Dendritic cell treated with granulocyte-macrophage colony-stimulating factor and Interleukin-4, amounts not matched to agents 40 ng/mL and 50 ng/mL, for 4 days (primary cell): Measurements from ENCODE around the gene PLBD1.

ENCODE experiments used
- H3K27ac Mint-ChIP-seq: one replicate; pipeline ENCODE4 v1.8.0; 2022; ENCODE audit warnings: mild to moderate bottlenecking, mixed read lengths
- H3K27me3 Mint-ChIP-seq: one replicate; pipeline ENCODE4 v1.8.0; 2022; ENCODE audit warnings: mild to moderate bottlenecking, mixed read lengths
- H3K36me3 Mint-ChIP-seq: one replicate; pipeline ENCODE4 v1.8.0; 2022; ENCODE audit warnings: low read depth, mixed read lengths
- H3K4me1 Mint-ChIP-seq: one replicate; pipeline ENCODE4 v1.8.0; 2022; ENCODE audit warnings: low read depth, mixed read lengths
- H3K4me3 Mint-ChIP-seq: one replicate; pipeline ENCODE4 v1.8.0; 2022; ENCODE audit warnings: mild to moderate bottlenecking, moderate library complexity, mixed read lengths
- H3K9me3 Mint-ChIP-seq: one replicate; pipeline ENCODE4 v1.8.0; 2022; ENCODE audit warnings: mixed read lengths
- intact Hi-C: fragments of 100-400 bp; cut with micrococcal nuclease; formaldehyde crosslinking; loops from one replicate; pipeline ENCODE4 v1.15.0; 2022

Gene PLBD1

DNA sequence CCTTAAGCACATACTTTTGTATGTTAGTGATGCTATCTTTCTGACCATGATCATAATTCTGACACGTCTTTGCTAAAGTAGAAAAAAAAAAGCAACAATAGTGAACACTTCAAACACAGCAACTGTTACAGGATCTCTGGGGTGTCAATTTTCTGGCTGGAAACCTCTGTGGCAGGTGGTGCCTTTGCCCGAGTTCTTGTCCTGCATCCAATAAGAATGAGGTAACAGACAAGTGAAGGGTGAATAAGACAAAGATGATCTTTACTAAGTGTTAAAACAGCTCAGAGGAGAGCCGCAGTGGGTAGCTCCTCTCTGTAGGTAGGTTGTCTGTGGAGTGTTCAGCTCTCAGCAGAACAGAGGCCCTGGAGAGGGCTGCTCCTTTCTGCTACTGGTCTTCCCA is 20.9 kb upstream of the PLBD1 start:
- peak overlapping the region; percentile 32 for H3K27ac Mint-ChIP-seq
- H3K4me1 Mint-ChIP-seq, result peaks cover 6% of the 10 kb centered on the region
- no peaks in the 10 kb centered on the region for H3K36me3 Mint-ChIP-seq
- intact Hi-C loops, result no loop called here
- H3K27me3 Mint-ChIP-seq, result no peaks in the 10 kb centered on the region
- no peaks in the 10 kb centered on the region for H3K9me3 Mint-ChIP-seq
- no peak overlapping the region for H3K4me3 Mint-ChIP-seq

DNA sequence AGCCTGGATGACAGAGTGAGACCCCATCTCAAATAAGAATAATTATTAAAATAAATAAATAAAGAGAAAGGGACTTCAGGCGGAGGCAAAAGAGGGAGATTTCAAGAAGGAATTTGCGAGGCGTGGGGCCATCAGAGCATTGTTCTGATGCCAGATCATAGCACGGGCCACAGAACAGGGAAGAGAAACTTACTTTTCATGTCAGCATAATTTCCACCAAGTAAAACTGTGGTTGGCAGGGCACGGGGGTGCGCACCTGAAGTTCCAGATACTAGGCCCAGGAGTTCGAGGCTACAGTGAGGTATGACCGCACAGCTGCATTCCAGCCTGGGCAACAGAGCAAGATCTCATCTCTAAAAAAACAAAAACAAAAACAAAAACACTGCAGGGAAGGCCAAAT is 11.0 kb upstream of the PLBD1 start:
- intact Hi-C loops, result no loop called here
- H3K27ac Mint-ChIP-seq, result peak overlapping the region; percentile 25
- peaks cover 11% of the 10 kb centered on the region for H3K36me3 Mint-ChIP-seq
- no peaks in the 10 kb centered on the region for H3K9me3 Mint-ChIP-seq
- H3K27me3 Mint-ChIP-seq, result no peaks in the 10 kb centered on the region
- peaks cover 43% of the 10 kb centered on the region for H3K4me1 Mint-ChIP-seq
- H3K4me3 Mint-ChIP-seq, result no peak overlapping the region

DNA sequence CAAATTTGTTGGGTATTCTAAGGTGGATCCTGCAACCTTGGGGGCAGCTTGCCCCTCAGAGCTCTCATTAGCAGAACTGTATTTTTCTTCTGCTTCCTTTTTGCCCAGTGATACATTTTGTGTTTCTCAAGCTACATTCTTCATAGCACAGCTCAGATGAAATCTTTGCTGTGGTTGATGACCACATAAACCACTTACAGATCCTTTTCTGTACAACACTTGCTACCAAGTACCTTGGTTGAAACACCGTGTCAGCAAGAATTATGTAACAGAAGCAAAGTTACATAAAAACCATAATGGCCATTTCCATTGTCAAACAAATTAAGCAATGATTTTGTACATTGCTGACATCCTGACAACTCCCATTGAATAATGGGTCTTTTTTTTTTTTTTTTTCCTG is 9.7 kb upstream of the PLBD1 start:
- Mint-ChIP-seq H3K36me3 (peaks cover 5% of the 10 kb centered on the region), H3K4me3 (no peak overlapping the region), H3K27me3 (no peaks in the 10 kb centered on the region), H3K27ac (no peak overlapping the region), H3K9me3 (no peaks in the 10 kb centered on the region), H3K4me1 (peaks cover 43% of the 10 kb centered on the region)
- intact Hi-C loops, result no loop called here

DNA sequence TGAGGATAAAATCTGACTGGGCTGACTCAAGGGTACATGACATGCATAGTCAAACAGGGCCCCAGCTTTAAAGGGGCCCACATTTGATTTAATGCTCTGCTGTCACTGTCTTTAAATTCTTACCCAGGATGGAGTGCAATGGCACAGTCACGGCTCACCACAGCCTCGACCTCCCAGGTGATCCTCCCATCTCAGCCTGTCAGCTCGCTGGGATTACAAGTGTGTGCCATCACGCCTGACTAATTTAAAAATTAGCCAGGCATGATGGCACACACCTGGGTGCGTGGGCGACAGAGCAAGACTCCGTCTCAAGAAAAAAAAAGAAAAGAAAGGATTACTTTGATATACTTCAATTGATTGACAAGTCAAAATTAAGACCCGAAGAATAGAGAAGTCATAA is 9.2 kb upstream of the PLBD1 start:
- H3K4me1 Mint-ChIP-seq, result peaks cover 43% of the 10 kb centered on the region
- H3K9me3 Mint-ChIP-seq, result no peaks in the 10 kb centered on the region
- H3K36me3 Mint-ChIP-seq, result peaks cover under 1% of the 10 kb centered on the region
- no peak overlapping the region for H3K4me3 Mint-ChIP-seq
- H3K27me3 Mint-ChIP-seq, result no peaks in the 10 kb centered on the region
- intact Hi-C loops, result no loop called here
- H3K27ac Mint-ChIP-seq, result no peak overlapping the region

DNA sequence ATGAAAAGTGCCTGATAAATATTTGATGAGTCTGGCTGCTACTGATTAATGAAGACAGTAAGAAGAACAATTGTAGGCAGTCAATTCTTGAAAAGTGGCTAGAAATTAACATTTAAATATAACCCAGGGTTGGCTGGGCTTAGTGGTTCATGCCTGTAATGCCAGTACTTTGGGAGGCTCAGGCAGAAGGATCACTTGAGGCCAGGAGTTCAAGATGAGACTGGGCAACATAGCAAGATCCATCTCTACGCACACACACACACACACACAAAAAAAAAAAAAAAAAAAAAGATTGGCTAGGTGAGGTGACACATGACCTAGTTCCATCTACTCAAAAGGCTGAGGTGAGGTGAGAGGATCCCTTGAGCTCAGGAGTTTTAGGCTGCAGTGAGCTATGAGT is 7.9 kb upstream of the PLBD1 start:
- Mint-ChIP-seq H3K27me3 (no peaks in the 10 kb centered on the region), H3K4me1 (peaks cover 45% of the 10 kb centered on the region), H3K36me3 (no peaks in the 10 kb centered on the region), H3K4me3 (no peak overlapping the region), H3K9me3 (no peaks in the 10 kb centered on the region), H3K27ac (peak overlapping the region; percentile 23)
- intact Hi-C loops, result loop anchor here (2.0 kb wide), 1 partner anchor 39 kb away; no protein-coding TSS in a partner anchor

DNA sequence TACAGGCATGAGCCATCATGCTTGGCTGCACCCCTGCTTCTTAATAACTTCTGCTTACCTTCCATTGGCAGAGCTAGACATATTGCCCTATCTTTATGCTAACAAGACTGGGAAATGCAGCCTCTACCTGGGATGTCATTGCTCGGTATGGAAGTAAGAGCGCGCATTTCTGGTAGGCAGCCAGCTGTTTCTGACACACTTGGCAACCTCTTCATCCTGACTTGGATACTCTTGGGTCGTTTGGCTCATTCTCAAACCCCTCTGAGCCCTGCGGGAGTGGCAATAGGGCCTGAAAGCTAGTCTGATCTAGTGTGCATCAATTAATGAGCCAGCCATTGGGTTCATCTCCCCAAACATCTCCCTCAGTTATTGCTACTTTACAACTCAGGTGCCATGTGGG is 5.4 kb upstream of the PLBD1 start:
- Mint-ChIP-seq H3K27me3 (no peaks in the 10 kb centered on the region), H3K9me3 (no peaks in the 10 kb centered on the region), H3K36me3 (peaks cover 4% of the 10 kb centered on the region), H3K4me3 (no peak overlapping the region), H3K27ac (no peak overlapping the region), H3K4me1 (peaks cover 49% of the 10 kb centered on the region)
- intact Hi-C loops, result loop anchor here (5.0 kb wide), 1 partner anchor 144 kb away; no protein-coding TSS in a partner anchor

DNA sequence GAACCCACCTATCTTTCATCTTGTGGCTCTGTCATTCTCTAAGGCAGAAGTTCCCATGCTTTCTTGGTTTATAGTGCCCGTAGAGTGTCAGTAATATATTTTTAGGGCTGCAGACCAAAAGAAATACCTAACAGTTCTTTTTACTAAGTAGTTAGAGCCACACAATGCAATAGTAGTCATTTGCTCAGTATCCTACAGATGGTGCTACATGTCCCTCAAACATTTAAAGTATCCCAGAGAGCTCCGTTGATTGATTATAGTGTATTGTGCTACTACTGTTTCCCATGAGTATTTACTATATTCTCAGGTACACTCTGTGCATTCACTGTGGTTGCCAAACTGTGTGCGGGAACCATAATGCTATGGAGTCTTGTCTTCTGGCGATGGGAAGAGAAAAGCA is 4.7 kb upstream of the PLBD1 start:
- no peaks in the 10 kb centered on the region for H3K9me3 Mint-ChIP-seq
- H3K27me3 Mint-ChIP-seq, result no peaks in the 10 kb centered on the region

DNA sequence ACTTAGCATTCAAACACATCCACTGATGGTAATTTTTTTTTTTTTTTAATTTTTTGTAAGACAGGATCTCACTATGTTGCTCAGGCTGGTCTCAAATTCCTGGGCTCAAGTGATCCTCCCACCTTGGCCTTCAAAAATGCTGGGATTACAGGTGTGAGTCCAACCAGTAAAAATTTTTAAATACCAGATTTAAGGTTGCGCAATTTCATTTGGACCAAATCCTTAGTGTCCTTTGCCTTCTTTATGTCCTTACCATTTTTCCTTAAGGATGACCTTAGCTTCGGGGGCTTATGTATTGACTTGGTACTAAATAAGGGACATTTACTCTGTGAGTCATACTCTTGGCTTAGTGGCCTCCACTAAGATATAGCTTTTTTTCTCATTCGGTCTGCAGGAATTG is 4.1 kb upstream of the PLBD1 start:
- intact Hi-C loops, result loop anchor here (5.0 kb wide), 1 partner anchor 146 kb away; no protein-coding TSS in a partner anchor
- no peak overlapping the region for H3K27ac Mint-ChIP-seq
- peaks cover 5% of the 10 kb centered on the region for H3K36me3 Mint-ChIP-seq
- no peaks in the 10 kb centered on the region for H3K27me3 Mint-ChIP-seq
- H3K4me3 Mint-ChIP-seq, result no peak overlapping the region
- no peaks in the 10 kb centered on the region for H3K9me3 Mint-ChIP-seq
- peaks cover 39% of the 10 kb centered on the region for H3K4me1 Mint-ChIP-seq

More for the DNA sequence above, 4.7 kb upstream of the PLBD1 start:
- Mint-ChIP-seq H3K27ac (no peak overlapping the region), H3K36me3 (peaks cover 5% of the 10 kb centered on the region), H3K4me3 (no peak overlapping the region), H3K4me1 (peaks cover 46% of the 10 kb centered on the region)
- intact Hi-C loops, result loop anchor here (5.0 kb wide), 1 partner anchor 145 kb away; no protein-coding TSS in a partner anchor

DNA sequence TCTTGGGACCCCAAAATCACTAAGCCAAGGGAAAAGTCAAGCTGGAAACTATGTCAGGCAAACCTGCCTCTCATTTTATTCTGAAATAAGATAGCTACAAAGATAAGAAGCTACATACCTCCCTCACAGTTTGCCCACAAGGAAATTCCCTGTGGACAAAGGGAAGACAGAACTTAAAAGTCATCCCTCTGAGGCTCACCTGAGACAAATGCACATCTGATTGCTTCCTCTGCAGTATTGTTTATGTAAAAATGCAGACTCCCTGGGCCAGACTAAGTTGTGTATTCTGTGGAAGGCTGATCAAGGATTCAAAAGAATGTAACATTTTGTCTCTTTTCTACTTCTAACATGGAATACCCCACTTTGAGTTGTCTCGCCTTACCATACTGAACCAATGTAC is 2.5 kb upstream of the PLBD1 start:
- Mint-ChIP-seq H3K27ac (no peak overlapping the region), H3K9me3 (no peaks in the 10 kb centered on the region), H3K27me3 (no peaks in the 10 kb centered on the region), H3K4me1 (peaks cover 34% of the 10 kb centered on the region), H3K36me3 (peaks cover 12% of the 10 kb centered on the region), H3K4me3 (no peak overlapping the region)
- intact Hi-C loops, result loop anchor here (5.0 kb wide), 1 partner anchor 147 kb away; no protein-coding TSS in a partner anchor

DNA sequence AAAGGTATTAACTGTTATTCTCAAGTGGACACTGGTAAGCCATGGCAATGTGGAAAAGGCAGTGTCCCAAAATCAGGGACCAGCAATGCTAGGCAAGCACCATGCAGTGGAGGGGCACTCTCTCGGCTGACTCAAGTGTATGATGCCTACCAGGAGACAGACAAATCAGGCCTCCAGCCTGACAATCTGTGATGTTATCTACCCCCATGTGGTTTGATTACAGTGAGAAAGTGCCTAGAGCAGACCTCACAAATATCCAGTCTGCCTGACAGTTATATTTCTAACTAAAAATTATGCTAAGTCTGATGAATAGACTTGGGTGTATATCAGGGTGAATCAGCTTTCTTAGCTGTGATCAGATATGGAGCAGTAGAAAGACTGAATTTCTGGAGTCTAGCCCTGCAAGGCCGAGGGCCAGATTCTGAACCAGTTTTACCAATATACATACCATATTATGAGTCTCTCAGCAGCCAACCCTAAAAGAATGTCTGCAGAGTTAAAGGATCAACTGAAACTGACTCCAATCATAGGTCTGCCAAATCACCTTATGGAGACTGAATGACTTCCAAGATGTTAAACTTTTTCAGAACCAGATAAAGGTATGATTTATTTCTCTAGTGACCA is 3.2 kb downstream of the PLBD1 start:
- Mint-ChIP-seq H3K27me3 (no peaks in the 10 kb centered on the region), H3K4me3 (no peak overlapping the region), H3K27ac (peak overlapping the region; percentile 90), H3K9me3 (no peaks in the 10 kb centered on the region), H3K36me3 (peaks cover 43% of the 10 kb centered on the region), H3K4me1 (peaks cover 59% of the 10 kb centered on the region)
- intact Hi-C loops, result no loop called here

DNA sequence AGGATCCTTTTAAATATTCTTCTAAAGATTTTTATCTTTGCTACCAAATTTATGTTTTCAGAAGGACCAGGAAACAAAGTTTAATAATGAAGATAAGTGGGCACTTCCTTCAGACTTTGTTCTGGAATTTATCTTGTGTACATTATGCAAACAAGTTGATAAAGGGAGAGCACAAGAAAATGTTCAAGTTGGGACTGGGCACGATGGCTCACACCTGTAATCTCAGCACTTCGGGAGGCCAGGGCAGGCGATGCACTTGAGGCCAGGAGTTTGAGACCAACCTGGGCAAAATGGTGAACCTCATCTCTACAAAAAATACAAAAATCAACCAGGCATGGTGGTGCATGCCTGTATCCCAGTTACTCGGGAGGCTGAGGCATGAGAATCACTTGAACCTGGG is 4.6 kb downstream of the PLBD1 start:
- no peaks in the 10 kb centered on the region for H3K9me3 Mint-ChIP-seq
- peaks cover 38% of the 10 kb centered on the region for H3K36me3 Mint-ChIP-seq
- H3K27me3 Mint-ChIP-seq, result no peaks in the 10 kb centered on the region
- intact Hi-C loops, result no loop called here
- peaks cover 60% of the 10 kb centered on the region for H3K4me1 Mint-ChIP-seq
- H3K27ac Mint-ChIP-seq, result peak overlapping the region; percentile 90
- no peak overlapping the region for H3K4me3 Mint-ChIP-seq

DNA sequence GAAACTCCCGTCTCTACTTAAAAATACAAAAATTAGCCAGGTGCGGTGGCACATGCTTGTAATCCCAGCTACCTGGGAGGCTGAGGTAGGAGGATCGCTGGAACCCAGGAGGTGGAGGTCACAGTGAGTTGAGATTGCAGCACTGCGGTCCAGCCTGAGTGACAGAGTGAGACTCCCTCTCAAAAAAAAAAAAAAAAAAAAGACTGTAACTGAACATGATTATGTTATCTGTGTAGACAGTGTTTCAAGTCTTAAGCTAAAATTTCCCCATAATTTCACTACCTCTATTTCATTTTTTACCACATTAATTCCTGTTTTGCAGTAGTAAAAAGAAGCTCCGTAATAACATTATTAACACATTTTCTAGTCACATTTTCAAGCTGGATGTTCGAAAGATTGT is 5.4 kb downstream of the PLBD1 start:
- peaks cover 37% of the 10 kb centered on the region for H3K36me3 Mint-ChIP-seq
- peak overlapping the region; percentile 90 for H3K27ac Mint-ChIP-seq
- peaks cover 61% of the 10 kb centered on the region for H3K4me1 Mint-ChIP-seq
- no peaks in the 10 kb centered on the region for H3K27me3 Mint-ChIP-seq
- intact Hi-C loops, result no loop called here
- H3K4me3 Mint-ChIP-seq, result peak overlapping the region; percentile 60
- H3K9me3 Mint-ChIP-seq, result no peaks in the 10 kb centered on the region

DNA sequence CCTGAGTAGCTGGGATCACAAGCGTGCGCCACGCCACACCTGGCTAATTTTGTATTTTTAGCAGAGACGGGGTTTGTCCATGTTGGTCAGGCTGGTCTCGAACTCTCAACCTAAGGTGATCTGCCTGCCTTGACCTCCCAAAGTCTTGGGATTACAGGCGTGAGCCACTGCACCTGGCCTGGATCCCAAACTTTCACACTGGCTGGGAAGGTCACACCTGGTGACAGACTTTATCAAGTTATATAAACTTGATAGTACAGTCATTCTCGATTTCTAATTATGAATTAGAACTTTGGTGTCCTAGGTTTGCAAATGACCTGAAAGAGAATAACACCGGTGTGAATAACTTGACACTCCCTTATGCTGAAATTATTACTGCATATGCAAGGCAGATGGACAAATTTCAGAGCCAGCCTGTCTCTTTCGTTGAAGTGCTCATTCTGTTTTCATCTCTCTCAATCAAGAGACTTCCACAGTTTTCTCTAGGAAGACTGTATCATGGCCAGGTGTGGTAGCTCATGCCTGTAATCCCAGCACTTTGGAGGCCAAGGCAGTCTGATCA is 5.9 kb downstream of the PLBD1 start:
- intact Hi-C loops, result no loop called here
- peak overlapping the region; percentile 90 for H3K27ac Mint-ChIP-seq
- no peaks in the 10 kb centered on the region for H3K27me3 Mint-ChIP-seq
- peaks cover 37% of the 10 kb centered on the region for H3K36me3 Mint-ChIP-seq
- peak overlapping the region; percentile 60 for H3K4me3 Mint-ChIP-seq
- peaks cover 61% of the 10 kb centered on the region for H3K4me1 Mint-ChIP-seq
- H3K9me3 Mint-ChIP-seq, result no peaks in the 10 kb centered on the region

DNA sequence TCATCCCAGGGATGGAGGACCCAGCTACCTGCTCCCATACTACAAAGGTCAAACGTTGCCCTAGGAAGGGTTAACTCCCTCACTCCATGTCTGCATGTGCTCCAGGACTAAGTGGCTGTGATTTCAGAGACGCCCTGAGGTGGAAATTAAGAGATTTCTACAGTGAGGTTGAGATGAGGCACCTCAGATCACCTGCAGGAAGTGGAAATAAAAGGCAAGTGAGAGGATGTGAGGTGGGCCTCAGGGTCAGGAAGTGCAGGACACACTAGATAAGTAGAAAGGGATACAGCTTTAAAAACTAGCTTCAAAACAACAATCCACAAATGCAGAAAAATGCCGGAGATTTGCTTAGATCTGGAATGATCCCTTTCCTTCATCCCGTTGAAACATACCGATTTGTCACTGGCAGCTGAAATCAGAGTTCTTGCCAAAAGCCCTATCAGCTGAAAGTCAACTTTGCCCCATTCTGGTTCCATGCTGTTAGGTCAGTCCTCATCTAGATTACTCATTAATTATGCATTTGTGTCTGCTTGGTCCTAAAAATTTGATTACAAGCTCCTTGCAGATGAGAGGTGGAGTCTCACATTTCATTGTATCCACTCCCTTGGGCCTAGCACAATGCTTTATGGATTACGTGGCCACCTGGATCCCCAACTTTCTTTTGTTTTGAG is 6.6 kb downstream of the PLBD1 start:
- Mint-ChIP-seq H3K9me3 (no peaks in the 10 kb centered on the region), H3K4me1 (peaks cover 59% of the 10 kb centered on the region), H3K27me3 (no peaks in the 10 kb centered on the region), H3K36me3 (peaks cover 37% of the 10 kb centered on the region), H3K27ac (peak overlapping the region; percentile 90), H3K4me3 (no peak overlapping the region)
- intact Hi-C loops, result no loop called here
